Neutrophil (primary cell): ENCODE results near the gene RNF126.

Experiments used
- H3K27ac ChIP-seq: fragments of 200-600 bp; sonication (generic); 2 replicates; pipeline ENCODE4 v1.5.1; 2016; ENCODE audit warnings: mild to moderate bottlenecking, moderate library complexity
- H3K27me3 ChIP-seq: fragments of 200-600 bp; sonication (generic); 2 replicates; pipeline ENCODE4 v1.6.0; 2016; ENCODE audit warnings: mild to moderate bottlenecking
- H3K36me3 ChIP-seq: fragments of 200-600 bp; sonication (generic); 2 replicates; pipeline ENCODE4 v1.5.1; 2017
- H3K4me1 ChIP-seq, 2 experiments: fragments of 200-600 bp in 1 of 2; sonication (generic) in 1 of 2; 1 replicate in 1 of 2; 2 replicates in 1 of 2; pipeline versions ENCODE4 v1.5.1 to v1.6.1; 2013 to 2016; ENCODE audit warnings: low read depth in 1 of 2, low read length in 1 of 2, mild to moderate bottlenecking in 1 of 2, moderate library complexity in 1 of 2; ENCODE audit not compliant: control insufficient read depth in 1 of 2, insufficient read depth in 1 of 2
- H3K4me3 ChIP-seq, 2 experiments: fragments of 200-600 bp in 1 of 2; sonication (generic) in 1 of 2; 1 replicate in 1 of 2; 2 replicates in 1 of 2; pipeline ENCODE4 v1.5.1; 2013 to 2016; ENCODE audit warnings: low read depth in 1 of 2, low read length in 1 of 2, mild to moderate bottlenecking in 1 of 2, moderate library complexity in 1 of 2
- H3K9me3 ChIP-seq: fragments of 200-600 bp; sonication (generic); 2 replicates; pipeline ENCODE4 v1.5.1; 2016
- CTCF ChIP-seq: fragments of 200-600 bp; sonication (generic); IDR thresholded peaks from 2 replicates; pipeline ENCODE4 v1.5.1; 2016; ENCODE audit warnings: antibody characterized with exemption

The RNF126 gene

DNA sequence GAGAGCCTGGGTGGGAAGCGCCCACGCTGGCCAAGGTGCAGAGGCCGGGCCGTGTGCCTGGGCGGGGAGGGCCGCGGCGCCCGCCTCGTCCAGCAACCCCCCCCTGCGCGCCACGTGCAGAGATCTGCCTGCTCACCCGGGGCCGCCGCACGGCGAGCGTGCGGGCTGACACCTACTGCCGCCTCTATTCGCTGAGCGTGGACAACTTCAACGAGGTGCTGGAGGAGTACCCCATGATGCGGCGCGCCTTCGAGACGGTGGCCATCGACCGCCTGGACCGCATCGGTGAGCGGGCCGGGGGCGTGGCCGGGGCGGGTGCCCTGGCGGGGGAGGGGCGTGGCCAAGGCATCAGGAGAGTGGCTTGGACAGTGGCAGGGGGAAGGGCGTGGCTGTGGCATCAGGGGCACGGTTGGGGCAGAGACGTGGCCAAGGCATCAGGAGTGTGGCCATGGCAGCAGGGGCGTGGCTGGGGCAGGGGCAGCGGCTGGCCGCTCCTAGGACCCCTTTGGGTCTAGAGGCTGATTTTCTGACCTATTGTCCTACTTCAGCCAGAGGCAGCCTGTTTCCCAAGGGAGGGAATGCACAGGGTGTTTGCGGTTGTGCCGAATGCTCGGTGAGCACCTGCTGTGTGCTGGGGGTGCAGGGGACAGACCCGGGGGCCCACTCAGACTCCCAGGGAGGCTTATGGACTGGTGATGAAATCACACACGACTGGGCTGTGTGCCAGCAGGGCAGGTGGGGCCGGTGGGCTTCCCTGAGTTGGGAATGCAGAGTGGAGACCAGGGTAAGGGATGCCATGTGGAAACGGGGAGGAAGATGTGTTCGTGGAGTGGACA lies 49.1 kb downstream of the RNF126 start:
- no peak overlapping the region for H3K4me3 ChIP-seq
- TF ChIP-seq CTCF = no peak
- H3K4me1 ChIP-seq = peaks cover 0 to 5% of the 10 kb centered on the region in 2 experiments
- peaks cover 22% of the 10 kb centered on the region for H3K36me3 ChIP-seq
- H3K27me3 ChIP-seq = peaks cover 82% of the 10 kb centered on the region
- no peak overlapping the region for H3K27ac ChIP-seq
- H3K9me3 ChIP-seq = no peaks in the 10 kb centered on the region

- H3K9me3 ChIP-seq = no peaks in the 10 kb centered on the region
- no peak overlapping the region for H3K4me3 ChIP-seq
- H3K27me3 ChIP-seq = peaks cover 85% of the 10 kb centered on the region
- H3K4me1 ChIP-seq = peaks cover 0 to 5% of the 10 kb centered on the region in 2 experiments
- H3K27ac ChIP-seq = no peak overlapping the region
- no peak for TF ChIP-seq CTCF
- H3K36me3 ChIP-seq = peaks cover 12% of the 10 kb centered on the region
Observed at GRCh38 chr19:612941-613340, 50.1 kb downstream of the RNF126 start.

DNA sequence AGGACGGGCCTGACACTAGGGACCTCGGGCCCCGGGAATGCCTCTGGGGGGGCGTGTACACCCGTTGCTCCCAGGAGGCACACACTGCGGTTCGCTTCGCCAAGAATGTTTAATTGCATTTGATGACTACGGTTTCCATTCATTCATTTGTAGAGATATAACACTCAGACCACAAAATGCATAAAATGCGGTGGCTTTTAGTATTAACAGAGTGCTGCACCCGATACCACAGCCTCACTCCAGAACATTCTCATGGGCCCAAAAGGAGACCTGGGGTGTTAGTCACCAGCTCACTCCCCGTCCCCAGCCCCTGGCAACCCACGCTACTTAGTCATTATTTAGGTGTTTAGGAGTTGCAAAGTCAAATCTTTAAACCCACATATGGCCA lies 51.5 kb downstream of the RNF126 start:
- no peak for TF ChIP-seq CTCF
- no peaks in the 10 kb centered on the region for H3K9me3 ChIP-seq
- H3K4me3 ChIP-seq = no peak overlapping the region
- H3K27me3 ChIP-seq = peaks cover 76% of the 10 kb centered on the region
- H3K36me3 ChIP-seq = no peaks in the 10 kb centered on the region
- no peak overlapping the region for H3K27ac ChIP-seq
- H3K4me1 ChIP-seq = peaks cover 0 to 5% of the 10 kb centered on the region in 2 experiments

DNA sequence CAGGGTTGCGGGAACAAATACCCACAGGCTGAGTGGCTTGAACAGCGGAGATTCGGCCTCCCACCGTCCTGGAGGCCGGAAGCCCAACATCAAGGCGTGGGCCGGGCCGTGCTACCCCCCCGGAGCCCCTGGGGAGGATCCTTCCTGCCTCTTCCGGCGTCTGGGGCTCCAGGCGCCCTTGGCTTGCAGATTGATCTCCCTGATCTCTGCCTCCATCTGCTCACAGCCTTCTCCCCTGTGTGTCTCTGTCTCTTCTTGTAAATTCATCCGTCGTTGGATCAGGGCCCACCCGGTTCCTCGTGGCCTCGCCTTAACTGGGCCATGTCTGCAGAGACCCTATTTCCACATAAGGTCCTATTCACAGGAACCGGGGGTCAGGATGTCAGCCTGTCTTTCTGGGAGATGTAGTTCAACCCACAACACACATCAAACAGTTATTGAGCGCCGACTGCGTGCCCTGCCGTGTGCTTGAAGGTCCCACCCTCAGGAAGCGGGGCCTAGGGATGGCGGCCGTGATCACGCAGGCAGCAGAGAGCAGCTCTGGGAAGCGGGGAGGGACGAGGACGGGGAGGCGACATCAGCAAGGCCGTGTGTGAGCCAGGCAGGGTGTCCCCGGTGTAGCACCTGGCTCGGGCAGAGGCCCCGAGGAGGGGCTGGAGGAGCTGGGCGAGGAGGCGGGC lies 52.1 kb downstream of the RNF126 start:
- Histone ChIP-seq H3K9me3 (no peaks in the 10 kb centered on the region), H3K36me3 (no peaks in the 10 kb centered on the region), H3K27me3 (peaks cover 72% of the 10 kb centered on the region), H3K4me3 (no peak overlapping the region), H3K4me1 (peaks cover 0 to 5% of the 10 kb centered on the region in 2 experiments), H3K27ac (no peak overlapping the region)
- no peak for TF ChIP-seq CTCF

DNA sequence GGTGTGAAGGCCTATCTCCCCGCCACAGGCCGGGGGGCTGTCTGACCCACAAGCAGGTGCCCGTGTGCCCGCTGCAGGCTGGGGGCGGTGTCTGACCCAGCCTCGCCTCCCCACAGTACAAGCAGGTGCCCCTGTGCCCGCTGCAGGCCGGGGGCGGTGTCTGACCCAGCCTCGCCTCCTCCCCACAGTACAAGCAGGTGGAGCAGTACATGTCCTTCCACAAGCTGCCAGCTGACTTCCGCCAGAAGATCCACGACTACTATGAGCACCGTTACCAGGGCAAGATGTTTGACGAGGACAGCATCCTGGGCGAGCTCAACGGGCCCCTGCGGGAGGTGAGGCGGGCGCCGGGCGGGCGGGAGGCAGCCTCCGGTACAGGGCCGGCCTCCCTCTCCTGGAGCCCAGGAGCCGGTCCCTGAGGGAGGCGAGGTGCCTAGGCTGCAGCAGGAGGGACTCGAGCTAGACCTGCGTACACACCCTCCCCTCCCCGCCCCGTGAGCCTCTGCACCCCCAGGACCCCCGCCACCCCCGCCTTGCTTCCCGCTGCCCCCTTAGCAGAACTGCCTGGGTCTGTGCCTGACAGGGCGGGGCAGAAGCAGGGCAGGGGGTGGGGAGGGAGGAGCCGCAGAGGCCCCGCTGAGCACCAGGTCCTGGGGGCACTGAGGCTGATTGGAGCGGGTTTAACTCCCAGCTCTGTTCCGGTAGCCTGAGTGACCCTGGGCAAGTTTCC lies 52.8 kb downstream of the RNF126 start:
- Histone ChIP-seq H3K4me1 (peaks cover 0 to 5% of the 10 kb centered on the region in 2 experiments), H3K27ac (no peak overlapping the region), H3K9me3 (no peaks in the 10 kb centered on the region), H3K36me3 (no peaks in the 10 kb centered on the region), H3K27me3 (peaks cover 66% of the 10 kb centered on the region), H3K4me3 (no peak overlapping the region)
- no peak for TF ChIP-seq CTCF
